ENCODE results near the gene GCLM. TPM values are rescaled to one million over a fixed set of nuclear protein-coding genes. Genes with fewer than 3 reads are reported as not detected.
"Not testable (repeated sequence)": the region's sequence is repeated elsewhere in the genome, so short reads cannot be mapped to it uniquely, and the experiment has no call there.

Gene GCLM
- total and polyA plus RNA-seq, 8 donors: 2.1 to 10.4 (median 6.7) TPM

DNA sequence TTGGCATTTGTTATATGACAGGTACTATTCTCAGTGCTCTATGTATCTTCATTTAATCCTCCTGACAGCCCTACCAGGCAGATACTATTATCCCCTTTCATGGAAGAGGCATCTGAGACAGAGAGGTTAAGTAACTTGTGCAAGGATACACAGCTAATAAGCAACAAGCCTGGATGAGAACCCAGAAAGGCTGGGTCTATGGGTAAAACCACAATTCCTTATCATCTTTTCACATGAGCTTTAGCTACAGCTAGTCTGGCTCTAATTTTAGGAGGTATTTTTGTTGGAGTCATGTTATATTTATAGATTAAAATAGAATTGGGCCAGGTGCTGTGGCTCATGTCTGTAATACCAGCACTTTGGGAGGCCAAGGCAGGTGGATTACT is 57.9 kb downstream of the GCLM start:
- Histone ChIP-seq H3K4me3 (no peak overlapping the region), H3K27ac (no peak overlapping the region), H3K4me1 (no peaks in the 10 kb centered on the region), H3K9me3 (no peaks in the 10 kb centered on the region), H3K36me3 (no peaks in the 10 kb centered on the region), H3K27me3 (no peaks in the 10 kb centered on the region)
- intact Hi-C loops (cut with DNase I): no loop called here
- DNase-seq (no peak), ATAC-seq (no peak), FAIRE-seq (no peak)
- TF ChIP-seq, protein P1, sequence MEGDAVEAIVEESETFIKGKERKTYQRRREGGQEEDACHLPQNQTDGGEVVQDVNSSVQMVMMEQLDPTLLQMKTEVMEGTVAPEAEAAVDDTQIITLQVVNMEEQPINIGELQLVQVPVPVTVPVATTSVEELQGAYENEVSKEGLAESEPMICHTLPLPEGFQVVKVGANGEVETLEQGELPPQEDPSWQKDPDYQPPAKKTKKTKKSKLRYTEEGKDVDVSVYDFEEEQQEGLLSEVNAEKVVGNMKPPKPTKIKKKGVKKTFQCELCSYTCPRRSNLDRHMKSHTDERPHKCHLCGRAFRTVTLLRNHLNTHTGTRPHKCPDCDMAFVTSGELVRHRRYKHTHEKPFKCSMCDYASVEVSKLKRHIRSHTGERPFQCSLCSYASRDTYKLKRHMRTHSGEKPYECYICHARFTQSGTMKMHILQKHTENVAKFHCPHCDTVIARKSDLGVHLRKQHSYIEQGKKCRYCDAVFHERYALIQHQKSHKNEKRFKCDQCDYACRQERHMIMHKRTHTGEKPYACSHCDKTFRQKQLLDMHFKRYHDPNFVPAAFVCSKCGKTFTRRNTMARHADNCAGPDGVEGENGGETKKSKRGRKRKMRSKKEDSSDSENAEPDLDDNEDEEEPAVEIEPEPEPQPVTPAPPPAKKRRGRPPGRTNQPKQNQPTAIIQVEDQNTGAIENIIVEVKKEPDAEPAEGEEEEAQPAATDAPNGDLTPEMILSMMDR (IDR thresholded peaks at IDR 0.05): no peak

DNA sequence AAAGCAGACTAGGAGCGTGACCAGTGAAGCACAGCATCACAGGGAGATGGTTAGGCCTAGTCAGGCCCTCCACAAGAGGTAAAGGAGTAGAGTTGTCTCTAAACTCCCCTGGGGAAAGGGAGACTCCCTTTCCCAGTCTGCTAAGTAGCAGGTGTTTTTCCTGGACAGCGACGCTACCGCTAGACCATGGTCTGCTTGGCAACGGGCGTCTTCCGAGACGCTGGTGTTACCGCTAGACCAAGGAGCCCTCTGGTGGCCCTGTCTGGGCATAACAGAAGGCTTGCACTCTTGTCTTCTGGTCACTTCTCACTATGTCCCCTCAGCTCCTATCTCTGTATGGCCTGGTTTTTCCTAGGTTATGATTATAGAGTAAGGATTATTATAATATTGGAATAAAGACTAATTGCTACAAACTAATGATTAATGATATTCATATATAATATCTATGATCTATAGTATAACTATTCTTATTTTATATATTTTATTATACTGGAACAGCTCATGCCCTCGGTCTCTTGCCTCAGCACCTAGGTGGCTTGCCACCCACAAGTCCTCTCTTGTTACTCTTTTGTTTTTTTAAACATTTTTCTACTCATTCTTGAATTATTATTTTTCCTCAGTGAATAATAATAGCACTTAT is 58.4 kb downstream of the GCLM start:
- H3K4me3 ChIP-seq; H3K27me3 ChIP-seq; H3K9me3 ChIP-seq; FAIRE-seq; ATAC-seq; H3K36me3 ChIP-seq; H3K4me1 ChIP-seq; H3K27ac ChIP-seq; intact Hi-C loops (cut with DNase I): not testable (repeated sequence)
- WGBS, 2 donors: 30 to 35% methylated on average over 10 of the region's 10 CpGs
- TF ChIP-seq, protein P1 (IDR thresholded peaks at IDR 0.05): peak; percentile 35 to 45 (median 36)
- DNase-seq: peak; percentile 55 to 78 (median 68)

DNA sequence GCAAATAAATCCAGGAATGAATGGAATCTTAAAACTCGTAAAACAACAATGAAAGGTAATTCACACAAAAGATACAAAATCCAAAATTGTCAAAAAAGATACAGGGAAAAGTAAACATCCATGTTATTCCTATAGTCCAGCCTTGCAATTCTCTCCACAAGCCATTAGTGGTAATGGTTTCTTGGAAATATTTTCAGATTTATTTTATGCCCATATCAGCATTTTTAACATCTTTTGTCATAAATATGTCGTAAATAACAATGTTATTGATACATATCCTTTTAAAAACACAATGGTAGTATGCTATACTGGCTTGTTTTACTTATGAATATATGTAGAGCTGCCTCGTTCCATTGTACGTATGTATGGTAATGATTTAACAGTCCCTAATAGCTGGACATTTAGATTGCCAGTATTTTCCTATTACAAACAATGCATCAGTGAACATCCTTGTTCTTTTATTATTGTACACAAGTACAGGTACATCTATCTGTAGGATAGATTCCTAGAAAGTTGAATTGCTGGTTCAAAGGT is 60.8 kb downstream of the GCLM start:
- TF ChIP-seq, protein P1 (IDR thresholded peaks at IDR 0.05): no peak
- DNase-seq (no peak), ATAC-seq (no peak), FAIRE-seq (no peak)
- Histone ChIP-seq H3K9me3 (no peaks in the 10 kb centered on the region), H3K36me3 (no peaks in the 10 kb centered on the region), H3K4me1 (peaks cover 6 to 13% (median 10%) of the 10 kb centered on the region in 3 donors), H3K4me3 (peak overlapping the region; percentile 60 to 69 (median 62)), H3K27ac (peak overlapping the region; percentile 93 to 99 (median 98)), H3K27me3 (no peaks in the 10 kb centered on the region)
- intact Hi-C loops (cut with DNase I): no loop called here
- 52 to 58% methylated on average over 4 of the region's 4 CpGs for WGBS, 2 donors

DNA sequence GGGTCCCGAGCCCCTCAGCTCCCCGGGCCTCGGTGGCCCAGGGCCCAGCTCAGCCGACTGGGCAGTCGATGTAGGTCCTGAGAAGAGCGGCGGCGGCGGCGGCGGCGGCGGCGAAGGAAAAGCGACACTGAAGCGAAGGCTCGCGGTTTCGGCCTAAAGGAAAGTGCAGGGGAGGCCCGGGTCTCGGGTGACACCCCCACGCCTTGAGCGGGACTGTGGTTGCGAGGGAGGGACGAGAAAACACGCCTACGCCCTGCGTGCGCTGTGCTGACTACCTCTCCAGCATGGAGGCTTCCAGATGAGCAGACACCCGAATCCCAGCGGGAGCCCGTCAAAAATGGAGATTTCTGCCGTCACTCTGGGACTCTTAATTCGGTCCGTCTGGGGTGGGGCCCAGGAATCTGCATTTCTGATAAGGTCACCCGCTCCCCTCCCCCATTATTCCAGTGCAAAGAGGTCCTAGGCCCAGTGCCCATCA is 61.4 kb downstream of the GCLM start:
- no peak for FAIRE-seq
- H3K36me3 ChIP-seq: no peaks in the 10 kb centered on the region
- peaks cover 6 to 13% (median 10%) of the 10 kb centered on the region in 3 donors for H3K4me1 ChIP-seq
- peak overlapping the region; percentile 93 to 99 (median 98) for H3K27ac ChIP-seq
- peak overlapping the region; percentile 60 to 69 (median 62) for H3K4me3 ChIP-seq
- ATAC-seq: peak; percentile 33 to 50 (median 38)
- DNase-seq: peak; percentile 59 to 81 (median 70)
- TF ChIP-seq, protein P1 (IDR thresholded peaks at IDR 0.05): no peak
- 0 to 1% methylated on average over 36 of the region's 36 CpGs for WGBS, 2 donors
- no peaks in the 10 kb centered on the region for H3K9me3 ChIP-seq
- H3K27me3 ChIP-seq: no peaks in the 10 kb centered on the region
- intact Hi-C loops (cut with DNase I): no loop called here

Data from pancreas (tissue), 10 donors.